ENCODE data around the gene TNIP2. TPM values are rescaled to one million over a fixed set of nuclear protein-coding genes. Genes with fewer than 3 reads are reported as not detected.

Gene TNIP2
- total and polyA plus RNA-seq, 10 donors: 32.7 to 53.5 (median 47.9) TPM

DNA sequence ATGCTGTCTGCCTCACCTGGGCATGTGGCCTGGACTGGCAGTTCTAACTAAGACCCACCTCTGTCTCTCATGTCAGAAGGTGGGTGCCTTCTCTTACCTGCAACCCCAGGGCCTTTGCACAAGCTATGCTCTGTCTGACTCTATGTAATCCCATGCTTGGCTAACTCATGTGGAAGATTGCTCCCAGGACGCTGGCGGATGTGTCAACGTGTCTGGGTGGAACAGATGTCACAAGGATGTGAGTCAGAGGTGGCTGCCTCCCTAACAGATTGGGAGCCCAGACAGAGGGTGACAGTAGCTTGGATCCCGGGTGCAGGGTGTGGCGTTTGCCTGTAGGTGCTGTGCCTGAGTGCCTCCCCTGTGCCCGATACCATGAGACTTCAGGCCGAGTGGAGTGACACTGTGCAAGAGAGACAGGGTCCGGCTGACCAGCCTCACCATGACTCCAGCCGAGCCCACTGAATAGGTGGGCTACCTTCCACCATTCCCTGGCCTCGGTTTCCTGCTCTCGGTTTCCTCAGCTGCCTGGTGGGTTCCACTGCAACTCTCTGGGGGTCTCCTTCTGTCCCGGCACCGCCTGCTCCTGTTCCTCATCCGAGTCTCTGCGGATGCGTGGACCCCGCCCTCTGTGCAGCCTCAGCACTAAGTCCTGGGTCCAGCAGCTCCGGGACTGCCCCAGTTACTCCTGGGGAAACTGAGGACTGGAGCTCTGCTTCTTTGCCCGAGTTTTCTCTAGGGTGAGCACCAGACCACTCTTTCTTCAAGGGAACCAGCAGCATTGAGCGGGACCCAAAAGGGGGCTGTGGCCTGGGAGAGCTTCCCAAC, 47.7 kb upstream of the TNIP2 start:
- peak; percentile 75 for DNase-seq
- peak in 1 of 3 donors; percentile 46 for TF ChIP-seq POLR2AphosphoS5 (IDR thresholded peaks at IDR 0.05)
- TF ChIP-seq CTCF (IDR thresholded peaks at IDR 0.05 in 8 of 11, conservative IDR thresholded peaks at IDR 0.05 in 3 of 11): no peak
- Histone ChIP-seq H3K36me3 (peaks cover 0 to 48% (median 0%) of the 10 kb centered on the region in 6 donors), H3K4me3 (peak overlapping the region in 1 of 8 donors; percentile 46), H3K4me1 (peaks cover 77 to 98% (median 95%) of the 10 kb centered on the region in 6 donors), H3K27me3 (replicated peaks in 1 of 7) (no peaks in the 10 kb centered on the region), H3K27ac (peak overlapping the region in 6 of 8 donors; percentile 70 to 98 (median 88)), H3K9me3 (no peaks in the 10 kb centered on the region)
- WGBS, 5 donors: 79 to 91% (median 81%) methylated on average over 19 to 20 of the region's 20 CpGs
- intact Hi-C loops (cut with DNase I; ENCODE audit: low total_unique reads): no loop called here

- Histone ChIP-seq H3K9me3 (no peaks in the 10 kb centered on the region), H3K4me3 (peak overlapping the region in 1 of 8 donors; percentile 4), H3K4me1 (peaks cover 80 to 100% (median 97%) of the 10 kb centered on the region in 6 donors), H3K36me3 (peaks cover 0 to 43% (median 0%) of the 10 kb centered on the region in 6 donors), H3K27ac (peak overlapping the region in 6 of 8 donors; percentile 21 to 98 (median 87)), H3K27me3 (replicated peaks in 1 of 7) (no peaks in the 10 kb centered on the region)
- WGBS, 5 donors: 87 to 94% (median 93%) methylated on average over 15 to 27 of the region's 27 CpGs
- TF ChIP-seq POLR2AphosphoS5 (IDR thresholded peaks at IDR 0.05) (peak in 2 of 3 donors; percentile 28 to 59), CTCF (IDR thresholded peaks at IDR 0.05 in 8 of 11, conservative IDR thresholded peaks at IDR 0.05 in 3 of 11) (no peak)
- intact Hi-C loops (cut with DNase I; ENCODE audit: low total_unique reads): no loop called here
- peak; percentile 75 for DNase-seq
Observed at GRCh38 chr4:2802618-2803531, 46.7 kb upstream of the TNIP2 start.

DNA sequence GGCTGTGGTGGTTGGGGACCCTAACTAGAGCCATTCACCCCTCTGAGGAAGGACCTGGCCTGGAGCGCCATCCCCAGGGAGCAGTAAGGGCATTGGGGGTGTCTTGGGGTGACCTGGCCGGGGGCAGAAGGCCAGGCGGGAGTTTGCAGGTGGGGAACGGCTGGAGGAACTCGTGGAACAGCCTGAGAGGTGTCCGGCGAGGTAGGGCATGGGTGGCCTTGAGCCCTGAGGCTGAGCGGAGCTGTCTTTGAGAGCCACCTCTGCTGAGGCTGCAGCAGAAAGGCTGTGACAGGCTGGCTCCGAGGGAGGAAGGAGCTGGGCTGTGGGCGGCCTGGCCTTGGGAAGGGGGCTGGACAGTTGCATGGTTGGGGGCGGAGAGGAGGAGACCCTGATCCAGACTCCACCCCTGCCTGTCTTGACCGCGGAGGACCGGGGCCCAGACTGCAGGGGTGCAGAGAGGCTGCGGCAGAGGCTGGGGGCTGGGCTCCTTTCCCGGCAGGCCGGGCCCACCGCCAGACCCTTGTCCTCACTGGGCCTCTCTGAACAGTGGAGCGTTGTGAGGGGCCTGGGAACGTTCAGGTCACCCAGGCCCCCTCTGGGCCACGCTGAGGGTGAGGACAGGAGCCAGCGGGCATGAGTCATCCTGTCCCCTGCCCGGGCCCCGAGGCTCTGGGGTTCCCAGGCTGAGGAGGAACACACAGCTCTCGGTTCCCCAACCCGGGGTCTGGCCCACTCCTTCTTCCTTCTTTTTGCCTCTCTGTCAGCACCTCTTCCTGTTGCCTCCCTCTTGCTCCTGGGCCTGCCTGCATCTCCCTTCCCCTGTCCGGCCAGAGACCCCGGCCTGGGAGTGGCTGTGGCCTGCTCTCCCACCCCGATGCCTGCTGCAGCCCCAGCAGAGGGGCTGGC, 44.8 kb upstream of the TNIP2 start:
- H3K4me1 ChIP-seq: peaks cover 76 to 100% (median 97%) of the 10 kb centered on the region in 6 donors
- H3K27ac ChIP-seq: peak overlapping the region; percentile 79 to 98 (median 88)
- H3K27me3 ChIP-seq (replicated peaks in 1 of 7): no peaks in the 10 kb centered on the region
- peak; percentile 95 for DNase-seq
- peak; percentile 70 to 87 (median 83) for TF ChIP-seq POLR2AphosphoS5 (IDR thresholded peaks at IDR 0.05)
- no peak for TF ChIP-seq CTCF (IDR thresholded peaks at IDR 0.05 in 8 of 11, conservative IDR thresholded peaks at IDR 0.05 in 3 of 11)
- peak overlapping the region in 7 of 8 donors; percentile 24 to 67 (median 37) for H3K4me3 ChIP-seq
- H3K9me3 ChIP-seq: no peaks in the 10 kb centered on the region
- 24 to 30% (median 30%) methylated on average over 26 to 29 of the region's 29 CpGs for WGBS, 5 donors
- H3K36me3 ChIP-seq: peaks cover 0 to 41% (median 0%) of the 10 kb centered on the region in 6 donors
- intact Hi-C loops (cut with DNase I; ENCODE audit: low total_unique reads): no loop called here

Data from spleen (tissue), 11 donors.